Skeletal muscle cell (primary cell): ENCODE data around the gene CERS1.

Experiments used
- DNase-seq: peaks from one replicate; pipeline ENCODE4 v3.0.0-alpha.2; 2010; ENCODE audit warnings: low read depth
- H3K4me3 ChIP-seq: 2 replicates; pipeline ENCODE4 v1.5.1; 2011; ENCODE audit warnings: low read depth, mild to moderate bottlenecking, control low read depth, low read length, moderate library complexity

The CERS1 gene, protein sequence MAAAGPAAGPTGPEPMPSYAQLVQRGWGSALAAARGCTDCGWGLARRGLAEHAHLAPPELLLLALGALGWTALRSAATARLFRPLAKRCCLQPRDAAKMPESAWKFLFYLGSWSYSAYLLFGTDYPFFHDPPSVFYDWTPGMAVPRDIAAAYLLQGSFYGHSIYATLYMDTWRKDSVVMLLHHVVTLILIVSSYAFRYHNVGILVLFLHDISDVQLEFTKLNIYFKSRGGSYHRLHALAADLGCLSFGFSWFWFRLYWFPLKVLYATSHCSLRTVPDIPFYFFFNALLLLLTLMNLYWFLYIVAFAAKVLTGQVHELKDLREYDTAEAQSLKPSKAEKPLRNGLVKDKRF

DNA sequence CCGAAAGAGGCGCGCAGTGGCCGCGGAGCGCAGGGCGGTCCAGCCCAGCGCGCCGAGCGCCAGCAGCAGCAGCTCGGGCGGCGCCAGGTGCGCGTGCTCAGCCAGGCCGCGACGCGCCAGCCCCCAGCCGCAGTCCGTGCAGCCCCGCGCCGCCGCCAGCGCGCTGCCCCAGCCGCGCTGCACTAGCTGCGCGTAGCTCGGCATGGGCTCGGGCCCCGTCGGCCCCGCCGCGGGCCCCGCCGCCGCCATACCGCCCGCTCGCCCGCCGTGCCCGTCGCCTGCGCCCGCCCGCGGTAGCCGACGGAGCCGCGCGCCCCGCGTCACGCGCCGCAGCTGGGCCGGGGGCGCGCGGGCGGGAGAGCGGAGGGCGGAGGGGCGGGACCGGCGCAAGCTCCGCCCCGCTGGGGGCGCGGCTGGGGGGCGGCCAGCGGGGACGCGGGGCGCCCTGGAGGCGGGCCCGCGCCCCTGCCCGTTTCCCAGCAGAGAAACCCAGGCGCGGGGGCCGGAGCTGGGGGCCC is at the start of gene CERS1:
TSS of gene CERS1 (minus strand) at position 335 of the 518 bp plus-strand sequence. CDS start at position 249, 86 bp downstream.
- DNase-seq: no peak
- peak within 1 kb of the TSS; percentile 63 for H3K4me3 ChIP-seq

DNA sequence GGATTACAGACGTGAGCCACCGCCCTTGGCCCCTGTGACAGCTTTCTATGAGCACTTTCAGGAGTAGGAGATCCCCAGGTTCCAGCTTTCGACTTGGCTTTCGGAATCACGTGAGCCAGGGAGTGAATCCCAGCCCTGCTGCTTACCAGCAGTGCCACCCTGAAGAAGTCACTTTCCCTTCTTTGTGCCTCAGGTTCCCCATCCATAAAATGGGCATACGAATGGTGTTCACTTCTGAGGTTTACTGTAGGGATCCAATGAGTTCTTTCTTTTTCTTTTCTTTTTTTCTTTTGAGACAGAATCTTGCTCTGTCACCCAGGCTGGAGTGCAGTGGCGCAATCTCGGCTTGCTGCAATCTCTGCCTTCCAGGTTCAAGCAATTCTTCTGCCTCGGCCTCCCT is 49.3 kb upstream of the CERS1 start:
- no peak overlapping the region for H3K4me3 ChIP-seq
- DNase-seq: no peak

DNA sequence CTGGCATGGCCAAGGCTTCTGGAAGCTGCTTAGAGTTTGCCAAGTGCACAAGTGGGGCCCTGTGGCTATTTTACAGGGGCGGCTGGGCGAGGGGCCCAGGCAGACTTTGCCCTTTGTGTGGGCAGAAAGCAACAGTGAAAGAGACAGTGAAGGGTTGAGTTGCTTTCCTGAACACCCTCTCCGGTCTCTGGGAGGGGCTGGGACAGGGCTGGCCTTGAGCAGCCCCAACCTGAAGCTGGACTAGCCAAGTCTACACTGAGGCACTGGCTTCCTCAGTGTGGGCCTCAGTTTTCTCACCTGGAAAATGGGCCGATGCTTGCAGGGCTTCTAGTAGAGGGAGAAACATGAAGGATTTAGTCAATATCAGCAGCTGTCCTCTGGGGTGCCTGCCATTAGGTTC is 47.5 kb upstream of the CERS1 start:
- DNase-seq: no peak
- no peak overlapping the region for H3K4me3 ChIP-seq

- no peak overlapping the region for H3K4me3 ChIP-seq
- no peak for DNase-seq
These were observed 46.7 kb upstream of the CERS1 start for GRCh38 chr19:18942692-18943091.

DNA sequence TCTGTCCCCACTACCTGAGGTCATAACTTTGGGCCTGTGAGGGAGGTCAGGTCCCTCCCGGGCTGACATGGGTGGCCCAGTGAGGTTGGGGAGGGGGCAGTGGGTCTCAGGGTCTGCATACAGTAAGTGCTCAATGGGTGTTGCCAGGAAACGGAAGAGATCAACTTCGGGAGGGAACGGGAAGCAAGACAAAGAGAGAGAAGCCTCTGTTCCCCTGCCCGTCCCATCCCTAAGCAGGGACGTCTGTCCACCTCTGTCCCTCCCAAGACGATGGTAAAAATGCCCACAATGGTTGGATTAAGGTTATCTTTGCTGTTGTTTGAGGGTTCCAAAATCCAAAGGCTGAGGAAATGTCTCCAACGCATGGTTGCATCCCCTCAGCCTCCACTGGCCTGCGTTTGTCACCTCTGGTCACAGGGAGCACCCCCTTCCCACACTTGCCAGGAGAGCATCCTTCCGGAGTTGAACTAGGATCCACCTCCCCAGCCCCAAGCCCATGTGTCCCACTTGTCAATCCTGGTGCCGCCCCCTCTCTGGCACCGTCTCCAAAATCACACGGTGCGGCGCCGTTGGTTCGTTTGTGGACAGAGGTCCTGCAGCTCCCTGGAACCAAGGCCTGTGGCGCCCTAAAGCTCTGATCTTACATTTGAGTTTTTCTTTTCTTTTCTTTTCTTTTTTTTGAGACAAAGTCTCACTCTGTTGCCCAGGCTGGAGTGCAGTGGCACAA is 45.8 kb upstream of the CERS1 start:
- DNase-seq: no peak
- H3K4me3 ChIP-seq: peak overlapping the region; percentile 29

DNA sequence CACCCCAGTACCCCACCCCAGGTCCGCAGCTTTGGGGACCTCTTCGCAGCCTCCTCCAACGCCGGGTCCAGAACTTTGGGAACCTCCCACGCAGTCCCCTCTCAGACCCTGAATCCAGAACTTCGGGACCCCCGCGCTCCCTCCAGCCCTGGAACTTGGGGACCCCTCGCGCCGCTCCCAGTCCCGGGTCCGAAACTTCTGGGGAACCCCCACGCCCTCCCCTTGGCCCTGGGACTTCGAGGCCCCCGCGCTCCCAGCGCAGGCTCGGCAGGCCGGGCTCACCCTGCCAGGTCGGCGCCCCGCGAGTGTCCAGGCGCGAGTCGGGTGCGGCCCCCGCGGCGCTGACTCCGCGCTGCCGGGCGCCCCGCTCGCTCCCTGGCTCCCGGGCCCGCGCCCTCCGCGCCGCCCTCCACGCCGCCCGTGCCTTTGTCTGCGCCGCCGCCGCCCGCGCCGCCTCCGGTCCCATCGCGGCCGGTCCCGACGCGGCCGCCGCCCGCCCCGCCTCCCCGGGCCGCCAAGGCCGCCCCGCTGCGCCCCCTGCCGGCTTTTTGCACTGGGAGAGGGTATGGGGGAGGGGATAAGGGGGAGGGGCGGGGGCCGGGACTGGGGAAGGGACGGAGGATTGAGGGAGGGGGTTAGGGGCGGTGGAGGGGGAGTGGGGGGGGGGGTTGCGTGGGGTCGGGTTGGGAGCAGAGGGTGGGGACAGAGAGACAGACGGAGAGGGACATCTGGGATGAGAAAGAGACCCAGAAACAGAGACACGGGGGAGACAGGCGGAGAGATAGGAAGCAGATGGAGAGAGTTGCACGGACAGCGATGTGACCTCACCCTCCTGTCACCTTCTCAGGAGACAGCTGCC is 45.0 kb upstream of the CERS1 start, which contains the start of gene HOMER3:
TSS of gene HOMER3 (minus strand) at position 449 of the 859 bp plus-strand sequence. CDS start 2,235 bp downstream, outside the sequence.
- DNase-seq: no peak
- H3K4me3 ChIP-seq: peak within 1 kb of the TSS; percentile 92

DNA sequence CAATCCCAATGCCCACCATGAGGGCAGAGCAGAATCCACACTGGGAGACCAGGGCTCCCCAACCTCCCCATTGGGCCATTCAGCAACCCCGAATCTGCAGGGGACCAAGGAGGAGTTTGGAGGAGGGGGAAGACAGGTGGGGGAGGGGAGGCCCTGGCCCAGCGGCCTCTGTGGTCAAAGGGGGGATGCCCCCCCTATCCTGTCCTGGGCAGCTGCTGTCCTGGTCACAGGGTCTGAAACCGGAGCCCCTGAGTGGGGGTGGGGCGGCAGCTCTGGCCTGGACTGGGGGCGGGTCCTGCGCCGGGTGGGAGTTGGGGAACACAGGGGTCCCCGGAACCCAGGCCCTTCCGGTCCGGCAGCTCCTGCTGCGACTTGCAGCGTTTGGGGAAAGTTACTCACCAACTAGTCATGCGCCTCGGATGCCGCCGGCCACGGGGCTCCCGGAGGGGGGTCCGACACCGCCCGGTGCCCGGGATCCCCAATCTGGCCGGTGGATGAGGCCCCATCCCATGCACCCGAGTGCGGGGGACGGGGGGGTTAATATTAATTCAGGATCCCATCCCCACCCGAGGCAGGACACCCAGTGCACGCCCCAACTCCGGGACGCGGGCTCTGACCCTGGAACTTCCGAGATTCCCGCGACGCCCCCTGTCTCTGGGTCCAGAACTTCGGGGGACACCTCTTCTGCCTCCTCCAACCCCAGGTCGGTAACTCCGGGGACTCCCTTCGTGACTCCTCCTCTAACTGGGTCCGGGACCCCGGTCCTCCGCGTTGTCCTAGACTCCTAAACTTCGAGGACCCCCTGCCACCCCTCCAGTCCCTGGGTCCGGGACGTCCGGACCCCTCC is 44.2 kb upstream of the CERS1 start:
- H3K4me3 ChIP-seq: peak overlapping the region; percentile 92
- DNase-seq: no peak

DNA sequence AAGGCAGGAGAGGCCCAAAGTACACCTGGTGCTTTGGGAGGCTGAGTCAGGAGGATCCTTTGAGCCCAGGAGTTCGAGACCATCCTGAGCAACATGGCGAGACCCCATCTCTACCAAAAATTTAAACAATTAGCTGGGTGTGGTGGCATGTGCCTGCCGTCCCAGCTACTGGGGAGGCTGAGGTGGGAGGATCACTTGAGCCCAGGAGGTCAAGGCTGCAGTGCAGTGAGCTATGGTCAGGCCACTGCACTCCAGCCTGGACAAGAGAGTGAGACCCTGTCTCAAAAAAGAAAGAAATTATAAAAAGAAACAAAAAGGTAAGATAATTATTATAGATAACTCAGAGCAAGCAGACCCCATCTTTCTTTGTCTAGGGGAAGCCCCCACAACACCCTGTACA is 43.2 kb upstream of the CERS1 start:
- peak overlapping the region; percentile 92 for H3K4me3 ChIP-seq
- no peak for DNase-seq

DNA sequence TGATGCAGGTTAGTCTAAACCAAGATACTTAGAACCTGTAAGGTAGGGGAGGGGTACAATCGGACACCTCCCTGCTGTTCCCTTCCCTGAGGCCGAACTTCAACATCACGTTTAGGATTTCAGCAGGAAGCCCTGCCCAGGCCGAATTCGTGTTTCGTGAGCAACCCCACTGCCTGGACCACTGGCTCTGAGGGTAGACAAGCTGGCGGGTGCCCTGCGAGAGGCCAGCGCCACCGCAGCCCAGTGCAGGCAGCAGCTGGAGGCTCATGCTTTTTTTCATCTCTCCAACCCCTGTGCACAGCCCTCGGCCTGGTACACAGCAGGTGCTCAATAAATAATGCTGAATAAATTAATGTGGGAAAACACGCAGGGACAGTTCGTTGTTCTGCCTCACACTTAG is 37.3 kb upstream of the CERS1 start:
- DNase-seq: no peak
- H3K4me3 ChIP-seq: no peak overlapping the region

DNA sequence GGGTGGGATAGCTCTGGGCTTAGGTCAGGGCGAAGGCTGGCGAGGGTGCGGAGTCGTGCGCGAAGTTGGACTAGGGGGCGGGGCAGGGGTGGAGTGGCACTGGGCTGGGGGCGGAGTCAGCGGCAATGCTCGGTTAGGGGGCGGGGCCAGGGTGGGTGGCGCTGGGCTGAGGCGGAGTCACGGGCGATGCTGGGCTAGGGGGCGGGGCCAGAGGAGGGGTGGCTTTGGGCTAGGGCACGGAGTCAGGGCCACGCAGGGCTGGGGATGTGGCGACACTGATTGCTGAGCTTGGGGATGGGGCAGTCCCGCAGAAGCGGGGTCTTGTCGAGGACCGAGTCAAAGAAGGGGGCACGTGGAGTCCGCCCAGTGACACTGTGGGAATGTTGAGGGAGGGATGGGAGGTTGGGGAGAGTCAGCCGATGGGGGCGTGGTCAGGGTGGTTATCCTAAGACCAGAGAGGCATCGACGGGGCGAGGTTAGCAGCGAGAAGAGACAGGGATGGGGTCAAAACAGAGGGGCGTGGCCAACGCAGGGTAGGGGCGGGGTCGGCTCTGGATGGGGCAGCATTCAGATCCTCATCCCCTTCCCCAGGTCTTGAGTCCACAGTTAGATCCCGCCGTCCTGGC is 36.4 kb upstream of the CERS1 start:
- H3K4me3 ChIP-seq: no peak overlapping the region
- no peak for DNase-seq

DNA sequence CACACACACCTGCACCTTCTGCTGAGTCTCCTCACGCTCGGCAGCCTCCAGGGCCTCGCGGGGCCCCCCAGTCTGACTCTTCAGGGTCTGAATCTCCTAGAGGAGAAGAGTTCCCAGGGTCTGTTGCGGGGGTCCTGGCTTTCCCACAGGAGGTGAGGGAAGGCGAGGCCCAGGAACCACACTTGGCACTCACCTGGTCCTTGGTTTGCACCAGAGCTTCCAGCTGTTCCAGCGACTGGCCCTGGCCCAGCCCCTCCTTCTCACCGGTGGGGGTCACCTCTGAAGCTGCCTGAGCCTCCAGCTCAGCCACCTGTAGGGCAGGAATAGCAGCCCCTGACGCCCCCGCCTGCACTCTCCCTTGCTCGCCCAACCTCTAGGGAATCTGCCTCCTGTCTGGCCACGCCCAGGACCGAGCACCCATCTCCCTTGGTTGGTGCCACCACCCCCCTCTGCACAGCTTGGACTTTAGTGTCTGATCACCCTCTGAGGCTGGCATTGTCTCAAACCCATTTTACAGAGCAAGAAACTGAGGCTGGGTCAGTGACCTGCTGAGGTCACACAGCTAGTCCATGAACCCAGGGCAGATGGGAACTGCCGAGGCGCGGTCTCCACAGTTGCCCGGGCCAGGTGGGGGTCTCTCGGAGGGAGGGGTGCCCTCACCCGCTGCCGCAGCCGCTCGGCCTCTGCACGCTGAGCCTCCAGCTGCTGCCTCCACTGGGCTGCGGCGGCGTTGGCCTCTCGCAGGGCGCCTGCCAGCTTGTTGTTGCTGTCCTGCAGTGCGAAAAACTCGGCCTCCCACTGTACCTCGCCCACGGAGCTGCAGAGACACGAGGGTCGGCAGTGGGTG is 35.6 kb upstream of the CERS1 start:
- no peak for DNase-seq
- H3K4me3 ChIP-seq: no peak overlapping the region

DNA sequence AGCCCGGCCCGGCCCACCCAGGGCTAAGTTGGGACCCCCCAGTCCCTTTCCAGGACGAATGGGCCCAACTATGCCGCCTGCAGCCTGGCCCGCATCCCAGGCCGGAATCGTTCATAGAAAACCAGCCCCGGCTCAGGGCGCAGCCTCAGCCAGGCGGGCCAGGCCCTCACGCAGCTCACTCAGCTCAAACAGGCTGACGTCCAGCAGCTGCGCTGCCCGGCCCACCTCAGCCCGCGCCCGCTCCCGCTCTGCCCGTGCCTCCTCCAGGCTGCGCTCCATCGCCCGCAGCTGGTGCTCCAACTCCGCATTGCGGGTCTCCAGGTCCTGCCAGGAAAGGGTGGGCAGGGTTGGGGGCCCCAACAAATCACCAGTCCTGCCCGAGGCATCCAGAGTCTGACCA is 33.4 kb upstream of the CERS1 start:
- H3K4me3 ChIP-seq: no peak overlapping the region
- DNase-seq: no peak

- no peak overlapping the region for H3K4me3 ChIP-seq
- DNase-seq: no peak
These were observed 32.3 kb upstream of the CERS1 start for GRCh38 chr19:18928018-18928805.

DNA sequence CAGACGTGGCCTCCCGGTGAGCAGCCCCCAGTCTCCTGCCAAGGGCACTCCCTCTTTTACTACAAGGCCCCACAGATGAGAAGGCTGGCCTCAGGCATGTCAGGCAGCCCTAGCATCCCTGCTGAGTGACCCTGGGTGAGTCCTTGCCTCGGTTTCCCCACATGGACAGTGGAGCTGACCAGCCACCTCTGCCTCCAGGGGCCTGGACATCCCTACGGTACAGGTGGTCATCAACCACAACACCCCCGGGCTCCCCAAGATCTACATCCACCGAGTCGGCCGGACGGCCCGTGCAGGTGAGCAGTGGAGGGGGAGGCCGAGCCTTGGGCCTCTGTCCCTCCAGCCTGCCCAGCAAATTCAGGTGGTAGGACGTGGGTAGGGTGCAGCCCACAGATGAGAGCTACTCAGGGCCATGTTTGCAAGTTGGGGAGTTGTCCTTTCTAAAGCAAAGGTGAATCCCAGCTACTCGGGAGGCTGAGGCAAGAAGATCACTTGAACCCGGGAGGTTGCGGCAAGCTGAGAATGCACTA is 28.8 kb upstream of the CERS1 start:
- H3K4me3 ChIP-seq: no peak overlapping the region

DNA sequence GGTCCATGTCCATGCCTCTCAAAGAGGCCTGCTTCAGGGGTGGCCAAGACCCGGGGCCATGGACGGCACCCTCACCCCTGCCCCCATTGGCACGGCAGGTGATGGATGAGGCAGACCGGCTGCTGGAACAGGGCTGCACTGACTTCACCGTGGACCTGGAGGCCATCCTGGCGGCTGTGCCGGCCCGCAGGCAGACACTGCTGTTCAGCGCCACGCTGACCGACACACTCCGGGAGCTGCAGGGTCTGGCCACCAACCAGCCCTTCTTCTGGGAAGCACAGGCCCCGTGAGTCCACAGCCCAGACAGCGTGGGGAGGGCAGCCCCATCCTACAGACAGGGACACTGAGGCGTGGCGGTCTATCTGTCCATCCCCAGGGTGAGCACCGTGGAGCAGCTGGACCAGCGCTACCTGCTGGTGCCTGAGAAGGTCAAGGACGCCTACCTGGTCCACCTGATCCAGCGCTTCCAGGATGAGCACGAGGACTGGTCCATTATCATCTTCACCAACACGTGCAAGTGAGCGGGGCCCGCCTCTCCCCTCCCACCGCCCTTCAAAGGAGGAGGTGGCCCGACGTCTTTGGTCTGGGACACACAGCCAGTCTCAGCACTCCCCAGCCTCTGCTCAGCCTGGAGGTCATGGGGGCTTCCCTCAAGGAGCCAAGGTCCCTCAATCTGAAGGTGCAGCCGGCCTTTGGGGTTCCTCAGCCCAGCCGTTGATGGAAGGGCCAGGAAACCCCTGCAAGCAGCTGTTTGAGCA is 26.4 kb upstream of the CERS1 start:
- H3K4me3 ChIP-seq: no peak overlapping the region
- DNase-seq: no peak

More for the DNA sequence above, 28.8 kb upstream of the CERS1 start:
- no peak for DNase-seq

- no peak overlapping the region for H3K4me3 ChIP-seq
- DNase-seq: no peak
These were observed 25.6 kb upstream of the CERS1 start for GRCh38 chr19:18921593-18921992.
